Activated T-cell treated with anti-CD3 and anti-CD28 coated beads, Interleukin-2, amount 50 U/mL, for 24 hours (primary cell): ENCODE results near the gene CCDC40.
"Not testable (repeated sequence)": the region's sequence is repeated elsewhere in the genome, so short reads cannot be mapped to it uniquely, and the experiment has no call there.

Source experiments
- DNase-seq: peaks from one replicate; pipeline ENCODE4 v3.0.0-alpha.2; 2020
- H3K27ac Mint-ChIP-seq: 2 replicates; pipeline ENCODE4 v1.8.0; 2020; ENCODE audit warnings: mild to moderate bottlenecking, mixed read lengths
- H3K27me3 Mint-ChIP-seq: 2 replicates; pipeline ENCODE4 v1.8.0; 2020; ENCODE audit warnings: mixed read lengths
- H3K36me3 Mint-ChIP-seq: 2 replicates; pipeline ENCODE4 v1.8.0; 2020; ENCODE audit warnings: low read depth, mixed read lengths
- H3K4me1 Mint-ChIP-seq: 2 replicates; pipeline ENCODE4 v1.8.0; 2020; ENCODE audit warnings: low read depth, mixed read lengths
- H3K4me3 Mint-ChIP-seq: 2 replicates; pipeline ENCODE4 v1.8.0; 2020; ENCODE audit warnings: mild to moderate bottlenecking, moderate library complexity, mixed read lengths
- H3K9me3 Mint-ChIP-seq: 2 replicates; pipeline ENCODE4 v1.8.0; 2020; ENCODE audit warnings: mixed read lengths

CCDC40 gene

GRCh38 chr17:80035937-80036714, at the start of gene CCDC40:
CCDC40 (plus strand) TSS chr17:80036642; CDS start chr17:80036663, 21 bp downstream.
- no peaks in the 10 kb centered on the region for H3K9me3 Mint-ChIP-seq
- DNase-seq, result peak; percentile 81
- H3K27me3 Mint-ChIP-seq, result peaks cover 27% of the 10 kb centered on the region
- H3K36me3 Mint-ChIP-seq, result no peaks in the 10 kb centered on the region
- peak within 1 kb of the TSS; percentile 73 for H3K27ac Mint-ChIP-seq
- peak within 1 kb of the TSS; percentile 81 for H3K4me3 Mint-ChIP-seq
- peaks cover 13% of the 10 kb centered on the region for H3K4me1 Mint-ChIP-seq

- no peaks in the 10 kb centered on the region for H3K36me3 Mint-ChIP-seq
- no peak overlapping the region for H3K27ac Mint-ChIP-seq
- no peak for DNase-seq
- peaks cover 14% of the 10 kb centered on the region for H3K4me1 Mint-ChIP-seq
- no peak overlapping the region for H3K4me3 Mint-ChIP-seq
- H3K27me3 Mint-ChIP-seq, result no peaks in the 10 kb centered on the region
- no peaks in the 10 kb centered on the region for H3K9me3 Mint-ChIP-seq
Measured at GRCh38 chr17:79987187-79987934, 49.1 kb upstream of the CCDC40 start.

- Mint-ChIP-seq H3K4me1 (peaks cover 19% of the 10 kb centered on the region), H3K27me3 (no peaks in the 10 kb centered on the region), H3K36me3 (no peaks in the 10 kb centered on the region), H3K9me3 (no peaks in the 10 kb centered on the region), H3K27ac (no peak overlapping the region), H3K4me3 (no peak overlapping the region)
- DNase-seq, result no peak
Measured at GRCh38 chr17:79987935-79988184, 48.6 kb upstream of the CCDC40 start.

- Mint-ChIP-seq H3K9me3 (no peaks in the 10 kb centered on the region), H3K4me1 (peaks cover 24% of the 10 kb centered on the region), H3K27ac (no peak overlapping the region), H3K27me3 (no peaks in the 10 kb centered on the region), H3K4me3 (no peak overlapping the region), H3K36me3 (no peaks in the 10 kb centered on the region)
- DNase-seq, result no peak
Measured at GRCh38 chr17:79988185-79988971, 48.1 kb upstream of the CCDC40 start.

- no peaks in the 10 kb centered on the region for H3K36me3 Mint-ChIP-seq
- H3K4me3 Mint-ChIP-seq, result no peak overlapping the region
- H3K27ac Mint-ChIP-seq, result no peak overlapping the region
- H3K27me3 Mint-ChIP-seq, result no peaks in the 10 kb centered on the region
- no peak for DNase-seq
- H3K4me1 Mint-ChIP-seq, result peaks cover 32% of the 10 kb centered on the region
- no peaks in the 10 kb centered on the region for H3K9me3 Mint-ChIP-seq
Measured at GRCh38 chr17:79989106-79989835, 47.2 kb upstream of the CCDC40 start.

- Mint-ChIP-seq H3K36me3 (no peaks in the 10 kb centered on the region), H3K27ac (no peak overlapping the region), H3K4me1 (peaks cover 34% of the 10 kb centered on the region), H3K9me3 (no peaks in the 10 kb centered on the region), H3K4me3 (no peak overlapping the region), H3K27me3 (no peaks in the 10 kb centered on the region)
- DNase-seq, result no peak
Measured at GRCh38 chr17:79990051-79990592, 46.3 kb upstream of the CCDC40 start.

- DNase-seq, result no peak
- Mint-ChIP-seq H3K27me3 (no peaks in the 10 kb centered on the region), H3K4me3 (no peak overlapping the region), H3K36me3 (no peaks in the 10 kb centered on the region), H3K4me1 (peaks cover 38% of the 10 kb centered on the region), H3K9me3 (no peaks in the 10 kb centered on the region), H3K27ac (no peak overlapping the region)
Measured at GRCh38 chr17:79990704-79991103, 45.7 kb upstream of the CCDC40 start.

- Mint-ChIP-seq H3K27ac (no peak overlapping the region), H3K36me3 (no peaks in the 10 kb centered on the region), H3K4me3 (peak overlapping the region; percentile 74), H3K9me3 (no peaks in the 10 kb centered on the region), H3K27me3 (no peaks in the 10 kb centered on the region), H3K4me1 (peaks cover 44% of the 10 kb centered on the region)
- peak; percentile 87 for DNase-seq
Measured at GRCh38 chr17:79991140-79991923, 45.1 kb upstream of the CCDC40 start.

- Mint-ChIP-seq H3K27ac (peak overlapping the region; percentile 88), H3K4me1 (peaks cover 51% of the 10 kb centered on the region)
- no peak for DNase-seq
Measured at GRCh38 chr17:79991924-79992648, 44.4 kb upstream of the CCDC40 start.

GRCh38 chr17:79992649-79993389, 43.6 kb upstream of the CCDC40 start:
- peaks cover 58% of the 10 kb centered on the region for H3K4me1 Mint-ChIP-seq
- peak overlapping the region; percentile 74 for H3K4me3 Mint-ChIP-seq
- peak overlapping the region; percentile 88 for H3K27ac Mint-ChIP-seq
- no peaks in the 10 kb centered on the region for H3K9me3 Mint-ChIP-seq
- H3K27me3 Mint-ChIP-seq, result no peaks in the 10 kb centered on the region
- peak; percentile 47 for DNase-seq
- no peaks in the 10 kb centered on the region for H3K36me3 Mint-ChIP-seq

More at GRCh38 chr17:79991924-79992648, 44.4 kb upstream of the CCDC40 start:
- Mint-ChIP-seq H3K36me3 (no peaks in the 10 kb centered on the region), H3K4me3 (peak overlapping the region; percentile 74), H3K27me3 (no peaks in the 10 kb centered on the region), H3K9me3 (no peaks in the 10 kb centered on the region)

GRCh38 chr17:79993390-79994227, 42.8 kb upstream of the CCDC40 start:
- Mint-ChIP-seq H3K4me1 (peaks cover 55% of the 10 kb centered on the region), H3K4me3 (peak overlapping the region; percentile 74)

GRCh38 chr17:79994228-79994569, 42.2 kb upstream of the CCDC40 start:
- not testable (repeated sequence) for H3K36me3 Mint-ChIP-seq, H3K9me3 Mint-ChIP-seq, DNase-seq, H3K27me3 Mint-ChIP-seq
- peaks cover 57% of the 10 kb centered on the region for H3K4me1 Mint-ChIP-seq
- peak overlapping the region; percentile 74 for H3K4me3 Mint-ChIP-seq
- H3K27ac Mint-ChIP-seq, result peak overlapping the region; percentile 88

More at GRCh38 chr17:79993390-79994227, 42.8 kb upstream of the CCDC40 start:
- H3K36me3 Mint-ChIP-seq, result no peaks in the 10 kb centered on the region
- DNase-seq, result peak; percentile 70
- peak overlapping the region; percentile 88 for H3K27ac Mint-ChIP-seq
- H3K27me3 Mint-ChIP-seq, result no peaks in the 10 kb centered on the region
- no peaks in the 10 kb centered on the region for H3K9me3 Mint-ChIP-seq
